DOHH2 (cell line): ENCODE measurements around the gene ACSBG1.

Source experiments
- EZH2phosphoT487 ChIP-seq: fragments of 200-600 bp; sonication (generic); IDR thresholded peaks from 2 replicates; pipeline ENCODE4 v1.6.1; 2017; ENCODE audit warnings: borderline replicate concordance, mild to moderate bottlenecking, antibody characterized with exemption, low read length, moderate library complexity, mixed read lengths
- TF ChIP-seq, protein P1 (sequence below): fragments of 200-600 bp; sonication (generic); IDR thresholded peaks from one replicate; pipeline ENCODE4 v1.5.1; 2014; ENCODE audit warnings: antibody characterized with exemption, mild to moderate bottlenecking, low read depth, low read length; ENCODE audit not compliant: poor library complexity, severe bottlenecking

DNA sequence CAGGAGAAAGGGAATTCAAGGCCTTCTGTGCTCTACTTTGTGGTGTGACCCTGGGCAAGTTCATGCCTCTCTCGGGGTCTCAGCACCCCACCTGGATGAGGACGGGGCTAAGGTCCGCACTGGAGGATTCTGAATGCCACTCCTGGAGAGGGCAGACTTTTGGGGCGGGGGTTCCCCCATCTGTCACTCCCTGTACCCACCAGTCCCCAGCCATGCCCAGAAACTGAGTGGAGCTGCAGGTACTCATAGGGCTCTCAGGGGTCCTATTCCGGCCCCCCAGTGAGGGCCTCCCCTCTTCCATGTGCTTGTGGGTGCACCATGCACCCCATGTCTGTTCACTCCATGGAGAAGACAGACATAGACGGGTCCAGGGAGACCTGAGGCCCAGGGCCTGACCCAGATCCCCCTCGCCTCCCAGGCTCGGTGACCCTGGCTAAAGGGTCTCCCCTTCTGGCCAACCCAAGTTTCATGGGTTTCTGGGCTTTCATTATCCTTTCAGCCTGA is 26.0 kb downstream of the ACSBG1 start:
- TF ChIP-seq, protein P1, sequence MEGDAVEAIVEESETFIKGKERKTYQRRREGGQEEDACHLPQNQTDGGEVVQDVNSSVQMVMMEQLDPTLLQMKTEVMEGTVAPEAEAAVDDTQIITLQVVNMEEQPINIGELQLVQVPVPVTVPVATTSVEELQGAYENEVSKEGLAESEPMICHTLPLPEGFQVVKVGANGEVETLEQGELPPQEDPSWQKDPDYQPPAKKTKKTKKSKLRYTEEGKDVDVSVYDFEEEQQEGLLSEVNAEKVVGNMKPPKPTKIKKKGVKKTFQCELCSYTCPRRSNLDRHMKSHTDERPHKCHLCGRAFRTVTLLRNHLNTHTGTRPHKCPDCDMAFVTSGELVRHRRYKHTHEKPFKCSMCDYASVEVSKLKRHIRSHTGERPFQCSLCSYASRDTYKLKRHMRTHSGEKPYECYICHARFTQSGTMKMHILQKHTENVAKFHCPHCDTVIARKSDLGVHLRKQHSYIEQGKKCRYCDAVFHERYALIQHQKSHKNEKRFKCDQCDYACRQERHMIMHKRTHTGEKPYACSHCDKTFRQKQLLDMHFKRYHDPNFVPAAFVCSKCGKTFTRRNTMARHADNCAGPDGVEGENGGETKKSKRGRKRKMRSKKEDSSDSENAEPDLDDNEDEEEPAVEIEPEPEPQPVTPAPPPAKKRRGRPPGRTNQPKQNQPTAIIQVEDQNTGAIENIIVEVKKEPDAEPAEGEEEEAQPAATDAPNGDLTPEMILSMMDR = no peak
- no peak for TF ChIP-seq EZH2phosphoT487
